ENCODE results near the gene HACD4.
A peak's percentile ranks its signal among the peaks of the same experiment; 100 is the strongest.
"Not testable (repeated sequence)": the region's sequence is repeated elsewhere in the genome, so short reads cannot be mapped to it uniquely, and the experiment has no call there.

Gene HACD4

DNA sequence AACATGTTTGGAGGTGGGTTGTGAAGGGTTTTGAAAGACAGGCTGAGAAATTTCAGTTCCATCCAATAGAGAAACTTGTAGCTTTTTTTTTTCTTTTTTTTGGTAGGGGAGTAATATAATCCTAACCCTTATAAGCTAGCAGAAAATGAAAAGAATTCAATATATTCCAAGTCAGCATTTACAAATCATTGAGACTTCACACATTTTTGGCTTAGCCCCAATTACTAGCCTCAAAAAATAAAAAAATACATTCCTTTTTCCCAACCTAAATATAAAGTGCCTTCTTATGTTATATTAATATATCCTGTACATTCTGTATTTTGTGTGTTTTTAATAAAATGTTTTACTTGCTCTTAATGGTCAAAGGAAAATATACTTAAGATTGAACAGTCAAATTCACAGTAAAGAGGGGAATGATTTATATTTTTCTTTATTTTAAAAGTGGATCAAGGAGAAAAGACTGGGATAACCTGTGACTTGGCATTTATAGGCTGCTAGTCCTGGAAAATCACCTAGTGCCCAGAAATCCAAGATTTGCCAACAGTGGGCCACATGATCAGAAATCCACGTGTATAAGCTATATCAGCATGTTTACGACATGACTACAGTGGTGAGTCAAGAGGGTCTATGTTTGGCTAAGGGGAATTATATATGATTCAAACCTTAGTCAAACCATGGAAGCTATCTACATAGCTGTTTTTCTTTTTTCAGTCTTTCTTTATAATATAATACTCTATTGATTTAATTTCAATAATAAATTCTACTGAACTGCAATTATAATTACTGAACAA, 14.5 kb downstream of the HACD4 start:
- DNase-seq (ENCODE audit: low read depth), result no peak

DNA sequence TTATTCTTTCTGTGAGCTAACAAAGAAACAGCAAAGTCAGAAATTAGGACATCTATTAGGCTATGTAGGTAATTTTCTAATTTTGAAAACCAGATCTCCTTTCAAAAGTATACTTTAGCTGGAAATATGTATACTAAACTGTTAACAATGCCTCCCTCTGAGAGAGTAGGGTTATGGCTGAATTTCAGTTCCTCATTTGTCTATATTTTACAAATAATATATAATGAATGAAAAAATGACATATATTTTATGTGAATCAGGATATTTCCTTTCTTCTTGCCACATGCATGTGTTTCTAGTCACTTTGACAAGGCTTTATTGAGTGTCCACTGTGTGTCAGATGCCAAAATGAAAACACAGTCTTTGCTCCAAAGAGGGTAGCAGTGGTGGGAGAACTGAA, 15.4 kb downstream of the HACD4 start:
- no peak for DNase-seq (ENCODE audit: low read depth)

DNA sequence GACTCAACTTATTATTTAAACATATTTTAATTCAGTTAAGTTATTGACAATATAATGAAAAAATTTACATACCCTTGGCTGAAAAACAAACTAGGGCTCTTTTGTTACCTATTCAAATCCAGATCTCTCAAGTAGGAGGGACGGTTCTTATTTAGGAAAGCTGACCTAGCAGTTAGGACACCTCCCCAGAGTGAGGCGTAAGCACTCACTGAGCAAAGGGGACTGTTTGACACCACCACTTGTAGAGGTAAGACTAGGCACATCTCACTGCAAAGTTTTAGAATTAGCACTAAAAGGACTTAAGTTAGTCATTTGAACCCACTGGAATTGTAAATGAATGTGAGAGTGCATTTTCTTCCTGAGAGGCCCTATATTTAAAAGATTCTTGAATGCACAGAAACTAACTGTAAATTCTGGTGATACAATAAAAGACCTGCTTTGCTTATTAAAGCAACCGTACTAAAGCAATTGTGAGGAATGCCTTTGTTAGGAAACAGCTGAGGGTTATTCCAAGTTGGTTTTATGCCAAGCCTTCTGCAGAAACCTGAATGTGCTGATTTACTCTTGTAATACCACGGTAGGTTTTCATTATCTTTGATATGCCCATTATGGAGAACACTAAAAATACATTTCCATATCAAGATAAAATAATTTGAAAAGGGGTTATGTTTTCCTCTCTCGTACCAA, 16.2 kb downstream of the HACD4 start:
- peak; percentile 45 for DNase-seq (ENCODE audit: low read depth)

DNA sequence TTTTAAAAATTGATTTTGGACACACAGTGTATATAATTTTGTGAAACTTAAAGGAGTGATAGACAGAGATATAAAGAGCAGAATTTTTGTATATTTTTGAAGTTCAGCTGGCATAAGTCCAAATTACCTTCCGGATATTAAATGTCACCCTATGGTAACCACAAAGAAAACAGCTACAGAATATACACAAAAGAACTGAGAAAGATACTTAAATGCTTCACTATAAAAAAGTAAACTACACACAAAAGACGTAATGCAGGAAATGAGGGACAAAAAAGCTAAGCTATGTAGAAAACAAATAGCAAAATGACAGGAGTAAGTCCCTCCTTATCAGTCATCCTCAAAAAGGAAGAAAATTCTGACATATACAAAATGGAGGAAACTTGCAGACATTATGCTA, 29.4 kb downstream of the HACD4 start:
- no peak for DNase-seq (ENCODE audit: low read depth)

DNA sequence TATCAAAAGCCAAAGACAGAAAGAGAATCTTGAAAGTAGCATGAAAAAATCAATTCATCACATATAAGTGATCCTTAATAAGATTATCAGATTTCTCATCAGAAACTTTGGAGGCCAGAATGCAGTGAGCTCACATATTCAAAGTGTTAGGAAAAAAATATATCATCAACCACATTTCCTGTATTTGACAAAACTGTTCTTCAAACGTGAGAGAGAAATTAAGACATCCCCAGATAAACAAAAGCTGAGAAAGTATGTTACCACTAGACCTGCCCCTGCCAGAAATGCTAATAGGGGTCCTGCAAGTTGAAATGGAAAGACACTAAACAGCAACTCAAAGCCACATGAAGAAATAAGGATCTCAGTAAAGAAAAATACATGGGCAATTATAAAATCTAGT, 29.9 kb downstream of the HACD4 start:
- DNase-seq (ENCODE audit: low read depth), result no peak

DNA sequence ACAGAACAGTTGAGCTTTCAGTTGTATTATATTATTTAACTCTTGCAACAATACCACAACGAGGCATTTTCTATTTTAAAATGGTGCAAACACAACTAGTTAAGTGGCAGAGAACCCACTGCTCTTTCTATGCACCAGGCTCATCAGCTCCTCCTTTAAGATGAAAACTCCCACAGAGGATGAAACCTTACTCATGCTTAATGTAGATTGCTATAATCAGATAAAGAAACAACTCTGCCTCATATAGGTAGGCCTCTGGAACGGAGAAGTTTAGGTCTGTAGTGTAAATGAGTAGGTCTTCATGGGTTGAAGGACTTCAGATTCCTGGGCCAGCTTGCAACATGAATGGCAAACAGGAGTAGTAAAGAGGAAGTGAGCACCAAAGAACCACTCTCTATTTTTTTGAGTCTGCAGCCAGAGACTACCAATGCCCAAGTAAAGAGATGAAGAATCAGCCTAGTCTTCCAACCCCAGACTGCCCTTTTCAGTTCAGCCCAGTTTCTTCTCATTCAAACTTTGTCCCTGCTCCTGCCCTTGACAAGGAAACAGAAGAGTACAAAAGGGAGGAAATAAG, 33.9 kb downstream of the HACD4 start:
- DNase-seq (ENCODE audit: low read depth), result no peak

DNA sequence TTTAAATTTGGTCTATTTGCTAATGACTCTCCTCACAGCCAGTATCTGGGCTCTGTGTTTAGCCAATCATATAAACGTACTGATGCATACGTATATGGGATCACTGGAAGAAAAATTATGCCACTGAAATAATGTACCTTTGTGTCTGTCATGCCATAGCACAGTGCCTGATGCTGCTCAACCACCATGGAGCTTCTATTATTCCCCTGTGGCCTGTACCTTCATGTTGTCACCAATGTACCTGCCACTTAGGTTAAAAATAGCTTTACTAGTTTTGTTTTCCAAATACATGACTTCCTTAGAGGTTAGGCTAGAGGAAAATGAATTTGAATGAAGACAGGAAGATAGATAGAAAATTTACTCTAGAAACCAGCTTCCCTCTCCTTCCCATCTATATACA, 34.6 kb downstream of the HACD4 start:
- no peak for DNase-seq (ENCODE audit: low read depth)

DNA sequence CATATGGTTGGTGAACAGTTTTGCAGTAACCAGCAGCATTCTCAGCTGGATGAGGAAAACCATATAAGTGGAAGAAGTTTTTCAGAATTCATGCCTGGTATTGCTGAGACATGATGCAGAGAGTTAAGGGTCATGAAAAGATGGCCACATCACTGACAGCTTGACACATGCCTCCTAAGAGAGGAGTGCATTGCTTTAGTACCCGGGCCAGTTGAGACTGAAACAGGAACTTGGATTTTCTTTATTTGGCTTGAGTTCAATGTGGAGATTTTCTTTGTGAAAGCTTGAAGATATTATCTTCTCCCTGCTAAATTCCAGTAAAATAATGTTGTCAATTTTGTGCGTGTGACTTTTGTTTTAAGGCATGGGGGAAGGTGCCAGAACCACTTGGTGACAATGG, 35.8 kb downstream of the HACD4 start:
- DNase-seq (ENCODE audit: low read depth), result no peak

DNA sequence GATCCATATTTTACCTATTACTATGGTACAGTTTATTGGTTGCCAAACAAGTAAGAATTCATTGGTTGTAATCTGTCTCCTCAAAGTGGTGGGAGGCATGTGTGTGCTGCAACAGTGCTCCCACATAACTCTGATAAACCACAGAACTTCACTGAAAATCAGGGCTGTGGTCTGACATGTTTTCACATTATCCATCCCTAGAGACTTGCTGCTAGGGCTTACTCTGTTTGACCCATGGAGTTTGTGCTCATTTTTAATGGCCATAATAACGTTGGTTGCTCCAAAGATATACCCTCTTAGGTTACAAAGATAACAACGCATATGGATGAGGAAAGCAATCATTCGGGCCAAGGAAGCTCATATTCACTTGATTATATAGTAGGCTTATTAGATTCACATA, 37.0 kb downstream of the HACD4 start:
- no peak for DNase-seq (ENCODE audit: low read depth)

DNA sequence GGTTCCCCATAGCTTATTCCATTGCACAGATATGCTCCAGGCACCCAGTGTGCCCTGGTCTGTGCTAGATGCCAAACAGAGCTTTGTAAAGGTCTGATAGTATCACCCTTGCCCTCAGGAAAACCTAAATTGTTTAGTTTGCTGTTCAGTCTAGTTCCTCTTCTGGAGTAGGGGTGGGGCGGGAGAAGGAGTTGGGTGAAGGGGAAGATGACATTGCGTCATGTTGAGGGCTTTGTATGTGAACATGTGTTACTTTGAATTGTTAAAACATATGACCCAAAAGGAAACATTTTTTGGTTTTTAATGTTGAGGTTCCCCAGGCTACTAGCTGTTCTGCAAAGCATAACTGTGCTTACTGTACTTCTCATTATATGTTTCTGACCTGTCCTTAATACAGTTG, 40.6 kb downstream of the HACD4 start:
- DNase-seq (ENCODE audit: low read depth), result no peak

DNA sequence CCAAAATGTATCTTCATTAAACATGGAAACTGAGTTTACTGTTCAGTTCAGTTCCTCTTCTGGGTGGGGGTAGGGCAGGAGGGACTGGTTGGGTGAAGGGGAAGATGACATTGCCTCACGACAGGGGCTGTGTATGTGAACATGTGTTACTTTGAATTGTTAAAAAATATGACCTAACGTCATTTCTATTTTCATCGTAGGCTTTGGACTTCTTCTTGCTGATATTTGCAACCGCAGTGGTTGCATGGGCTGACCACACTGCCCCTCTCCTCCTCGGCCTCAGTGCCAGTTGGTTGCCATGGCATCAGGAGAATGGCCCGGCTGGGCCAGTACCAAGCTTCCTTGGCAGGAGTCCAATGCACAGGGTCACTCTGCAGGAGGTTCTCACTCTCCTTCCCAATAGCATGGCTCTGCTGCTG, 41.5 kb downstream of the HACD4 start:
- no peak for DNase-seq (ENCODE audit: low read depth)

DNA sequence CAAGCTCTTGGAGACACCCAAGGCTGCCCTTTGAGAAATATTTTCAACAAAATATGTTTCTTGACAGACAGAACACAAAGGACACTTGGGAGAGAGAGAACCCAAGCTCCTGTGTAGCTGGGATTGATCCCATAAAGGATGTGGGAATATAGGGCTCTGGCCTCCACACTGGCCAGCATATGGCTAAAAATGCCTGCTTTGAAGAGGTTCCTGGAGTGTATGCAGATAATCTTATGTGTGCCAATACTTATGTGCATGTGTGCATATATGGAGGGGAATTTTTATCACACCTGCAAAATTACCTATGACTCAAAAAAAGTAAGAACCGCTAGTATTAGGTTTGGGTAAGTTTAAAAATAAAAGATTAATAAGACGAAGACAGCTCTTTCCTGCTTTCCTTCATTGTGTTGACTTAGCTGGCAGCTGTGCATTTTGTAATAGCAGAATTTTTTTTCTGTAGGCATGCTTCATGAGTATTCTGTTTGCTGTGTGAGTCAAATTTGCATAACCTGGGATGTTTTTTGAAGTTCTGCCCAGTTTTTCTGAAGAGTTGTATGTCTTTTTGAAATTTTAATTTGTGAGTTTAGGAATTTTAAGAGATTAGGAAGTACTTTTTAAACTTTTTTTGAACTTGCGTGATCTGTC, 42.6 kb downstream of the HACD4 start:
- peak; percentile 72 for DNase-seq (ENCODE audit: low read depth)

DNA sequence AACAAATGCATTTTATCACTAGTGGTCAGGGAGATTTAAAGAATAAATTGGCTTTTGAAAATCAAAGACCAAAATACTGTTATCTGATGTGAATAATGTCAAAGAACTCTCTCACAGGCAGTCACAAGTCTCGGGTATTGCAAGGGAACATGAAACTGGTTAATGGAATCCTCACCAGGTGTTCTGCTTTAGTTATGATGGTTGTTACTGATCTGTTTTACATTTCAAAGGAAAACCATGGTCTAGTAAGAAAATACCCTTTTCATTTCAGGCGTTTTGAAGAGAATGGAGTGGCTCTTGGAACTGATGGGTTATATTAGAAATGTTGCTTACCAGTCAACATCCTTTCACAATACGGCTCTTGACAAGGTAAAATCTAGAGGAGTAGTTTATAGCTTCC, 43.4 kb downstream of the HACD4 start:
- no peak for DNase-seq (ENCODE audit: low read depth)

DNA sequence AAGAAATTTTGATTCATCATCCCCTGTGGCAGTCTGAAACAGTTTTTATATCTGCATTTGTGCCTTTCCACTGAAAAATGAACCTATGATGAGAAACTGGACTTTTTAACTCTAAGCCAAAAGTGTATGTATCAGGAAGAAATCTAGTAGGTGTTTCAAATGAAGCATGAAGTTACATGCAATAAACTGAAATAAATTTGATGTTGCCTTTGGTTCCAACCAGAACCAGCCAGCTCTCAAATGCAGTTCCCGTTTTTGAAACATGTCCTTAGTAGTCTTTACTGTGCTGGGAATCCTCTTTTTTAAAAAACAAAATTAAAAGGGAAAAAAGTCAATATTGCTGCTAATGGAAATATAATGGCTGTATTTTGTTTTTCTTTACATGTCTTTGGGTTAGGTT, 43.9 kb downstream of the HACD4 start:
- DNase-seq (ENCODE audit: low read depth), result no peak

DNA sequence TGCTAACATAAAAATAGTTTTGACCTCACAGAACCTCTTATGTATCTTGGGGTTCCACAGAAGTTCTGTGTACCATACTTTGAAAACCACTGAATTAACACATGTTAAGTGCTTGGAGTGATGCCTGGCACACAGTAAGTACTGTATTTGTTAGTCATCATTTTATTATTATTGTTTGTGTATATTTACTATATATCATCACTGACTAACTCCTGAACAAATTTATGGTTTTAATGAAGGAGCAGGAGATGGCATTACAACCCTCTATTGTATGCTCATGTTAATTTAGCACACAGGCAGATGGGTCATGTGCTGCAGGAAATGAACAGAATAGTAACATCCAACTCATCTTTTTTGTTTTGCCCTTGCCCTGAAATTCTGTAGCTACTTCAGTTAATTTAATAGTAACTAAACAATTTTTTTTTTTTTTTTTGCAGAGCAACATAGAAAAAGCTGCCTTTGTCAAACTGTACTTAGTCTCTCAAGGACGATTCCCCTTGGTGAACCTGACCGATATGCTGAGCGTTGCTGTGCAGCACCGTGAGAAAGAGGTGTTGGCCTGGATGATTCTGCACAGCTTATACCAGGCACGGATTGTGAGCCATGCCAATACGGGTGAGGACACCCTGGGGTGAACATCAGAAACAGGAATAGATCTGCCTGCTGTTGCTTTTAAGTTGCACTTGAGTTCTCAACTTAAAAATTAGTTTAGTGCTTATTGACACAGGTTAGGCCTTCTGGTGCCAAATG, 45.4 kb downstream of the HACD4 start:
- DNase-seq (ENCODE audit: low read depth), result no peak

DNA sequence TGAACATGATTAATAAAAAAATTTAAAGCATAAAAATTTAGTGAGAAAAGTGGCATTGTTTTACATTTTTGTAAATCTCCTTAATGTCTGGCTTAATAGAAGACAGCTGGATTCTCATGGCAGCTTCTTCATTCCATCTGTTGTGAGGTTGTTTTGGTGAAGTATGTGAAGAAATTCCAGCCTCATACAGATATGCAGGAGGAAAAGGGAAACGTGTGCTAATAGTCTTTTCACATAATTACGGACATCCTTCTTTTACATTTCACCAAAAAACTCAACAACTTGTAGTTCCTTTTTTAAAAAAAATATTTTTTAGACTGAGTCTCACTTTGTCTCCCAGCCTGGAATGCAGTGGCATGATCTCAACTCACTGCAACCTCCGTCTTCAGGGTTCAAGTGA, 46.9 kb downstream of the HACD4 start:
- DNase-seq (ENCODE audit: low read depth), result peak; percentile 65

DNA sequence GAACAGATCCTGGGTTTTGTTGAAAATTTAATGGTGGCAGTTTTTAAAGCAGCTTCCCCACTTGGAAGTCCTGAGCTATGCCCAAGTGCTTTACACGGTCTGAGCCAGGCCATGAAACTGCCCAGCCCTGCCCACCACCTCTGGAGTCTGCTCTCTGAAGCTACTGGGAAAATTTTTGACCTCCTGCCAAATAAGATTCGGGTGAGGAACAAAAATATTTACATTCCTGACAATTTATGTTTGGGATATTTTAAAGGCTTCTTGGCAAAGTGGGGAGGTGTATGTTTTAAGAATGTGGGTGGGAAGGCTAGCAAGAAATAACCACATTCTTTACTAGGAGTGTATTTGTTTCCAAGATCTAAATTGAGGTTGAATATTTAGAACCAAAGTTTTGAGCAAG, 50.0 kb downstream of the HACD4 start:
- peak; percentile 92 for DNase-seq (ENCODE audit: low read depth)

DNA sequence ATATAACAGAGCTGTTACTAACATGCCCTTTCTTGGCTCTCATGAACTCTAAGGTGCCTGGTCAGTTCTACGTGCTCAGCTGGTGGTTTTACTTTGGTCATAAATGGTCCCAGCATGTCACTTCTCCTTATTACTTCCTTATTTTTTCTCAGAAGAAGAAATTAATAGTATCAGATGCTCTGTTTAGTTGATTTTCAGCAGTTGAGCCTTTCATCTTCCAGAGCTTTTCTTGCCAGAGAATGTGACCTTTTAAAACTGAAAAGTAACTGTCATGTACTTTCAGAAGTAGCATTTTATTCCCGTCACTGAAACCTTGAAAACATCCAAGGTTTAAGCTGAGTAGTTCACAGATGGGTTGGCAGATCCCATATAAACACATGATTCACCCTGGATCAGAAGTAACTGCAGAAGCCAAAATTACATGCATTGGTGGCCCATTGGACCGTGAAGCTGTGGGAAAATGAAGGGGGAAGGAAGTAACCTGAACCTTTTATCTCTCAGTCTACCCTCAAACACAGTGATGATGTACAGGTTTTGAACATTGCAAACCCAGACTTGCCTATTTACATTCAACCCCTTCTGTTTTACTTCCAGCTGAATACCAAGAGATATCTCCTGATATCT, 50.5 kb downstream of the HACD4 start:
- DNase-seq (ENCODE audit: low read depth), result peak; percentile 92

DNA sequence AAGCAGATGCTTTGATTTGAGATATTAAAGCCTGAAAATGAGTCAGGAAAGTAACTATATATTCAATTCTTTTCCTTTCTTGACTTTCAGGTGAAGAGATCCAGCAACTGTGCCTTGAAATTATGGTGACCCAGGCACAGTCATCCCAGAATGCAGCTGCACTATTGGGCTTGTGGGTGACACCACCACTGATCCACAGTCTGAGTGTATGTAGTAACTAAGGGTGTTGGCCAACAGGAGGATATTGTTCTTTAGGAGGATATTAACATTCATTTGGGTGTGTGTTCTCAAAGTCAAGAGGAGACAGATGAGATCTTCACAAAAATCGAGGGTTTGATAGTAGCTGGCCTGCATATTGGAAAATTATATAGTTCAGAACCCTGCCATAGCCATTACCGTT, 53.2 kb downstream of the HACD4 start:
- no peak for DNase-seq (ENCODE audit: low read depth)

DNA sequence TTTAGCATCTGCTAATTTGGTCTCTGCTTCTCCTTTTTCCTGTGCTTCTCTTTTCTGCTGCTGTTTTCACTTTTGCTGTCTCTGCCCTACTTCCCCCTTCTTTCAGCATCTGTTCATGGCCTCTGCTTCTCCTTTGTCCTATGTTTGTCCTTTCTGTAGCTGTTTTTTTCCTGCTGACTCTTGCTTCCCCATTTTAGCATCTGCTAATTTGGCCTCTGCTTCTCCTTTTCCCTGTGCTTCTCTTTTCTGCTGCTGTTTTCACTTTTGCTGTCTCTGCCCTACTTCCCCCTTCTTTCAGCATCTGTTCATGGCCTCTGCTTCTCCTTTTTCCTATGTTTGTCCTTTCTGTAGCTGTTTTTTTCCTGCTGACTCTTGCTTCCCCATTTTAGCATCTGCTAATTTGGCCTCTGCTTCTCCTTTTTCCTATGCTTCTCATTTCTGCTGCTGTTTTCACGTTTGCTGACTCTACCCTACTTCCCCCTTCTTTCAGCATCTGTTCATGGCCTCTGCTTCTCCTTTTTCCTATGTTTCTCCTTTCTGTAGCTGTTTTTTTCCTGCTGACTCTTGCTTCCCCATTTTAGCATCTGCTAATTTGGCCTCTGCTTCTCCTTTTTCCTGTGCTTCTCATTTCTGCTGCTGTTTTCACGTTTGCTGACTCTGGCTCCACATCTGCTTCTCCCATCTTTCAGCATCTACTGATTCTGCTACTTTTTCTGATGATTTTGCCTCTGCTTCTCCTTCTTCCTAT, 57.1 kb downstream of the HACD4 start:
- not testable (repeated sequence) for DNase-seq (ENCODE audit: low read depth)

All from fibroblast of gingiva (primary cell).